T47D (cell line): ENCODE results near the gene SLC29A4.

ENCODE experiments used
- DNase-seq, 2 experiments: peaks; one replicate each; pipeline versions ENCODE4 v3.0.0 to v3.0.0-alpha.2; 2011 to 2012; ENCODE audit warnings: low read depth in 1 of 2, low spot score in 1 of 2
- JUND ChIP-seq: IDR thresholded peaks from 2 replicates; pipeline ENCODE4 v1.6.1; 2012; ENCODE audit warnings: low read depth
- in situ Hi-C: cut with HindIII; loops from 2 replicates; pipeline ENCODE4 v1.10.0; 2016; ENCODE audit warnings: low sequenced_read_pairs, low pct_unique_long_range_greater_than_20kb

SLC29A4 gene

GRCh38 chr7:5330288-5330687 lies 47.5 kb downstream of the SLC29A4 start:
- in situ Hi-C loops, result no loop called here
- DNase-seq, result no peak

GRCh38 chr7:5332579-5332978 lies 49.8 kb downstream of the SLC29A4 start:
- TF ChIP-seq JUND, result no peak
- no peak for DNase-seq
- in situ Hi-C loops, result no loop called here

More at GRCh38 chr7:5330288-5330687, 47.5 kb downstream of the SLC29A4 start:
- TF ChIP-seq JUND, result no peak

- in situ Hi-C loops, result no loop called here
- no peak for TF ChIP-seq JUND
- no peak for DNase-seq
Observed at GRCh38 chr7:5333121-5334045, 50.6 kb downstream of the SLC29A4 start.

GRCh38 chr7:5334671-5335070 lies 51.9 kb downstream of the SLC29A4 start:
- TF ChIP-seq JUND, result no peak
- DNase-seq, result no peak
- in situ Hi-C loops, result no loop called here

GRCh38 chr7:5337047-5337446 lies 54.3 kb downstream of the SLC29A4 start:
- TF ChIP-seq JUND, result no peak
- in situ Hi-C loops, result no loop called here
- DNase-seq, result no peak

GRCh38 chr7:5339955-5340354 lies 57.2 kb downstream of the SLC29A4 start:
- in situ Hi-C loops, result no loop called here
- DNase-seq, result no peak
- no peak for TF ChIP-seq JUND

GRCh38 chr7:5342631-5343030 lies 59.9 kb downstream of the SLC29A4 start:
- DNase-seq, result no peak
- in situ Hi-C loops, result no loop called here
- TF ChIP-seq JUND, result no peak

- DNase-seq, result no peak
- no peak for TF ChIP-seq JUND
- in situ Hi-C loops, result no loop called here
Observed at GRCh38 chr7:5343884-5344283, 61.1 kb downstream of the SLC29A4 start.

- no peak for DNase-seq
- in situ Hi-C loops, result no loop called here
- TF ChIP-seq JUND, result no peak
Observed at GRCh38 chr7:5344342-5344741, 61.6 kb downstream of the SLC29A4 start.

GRCh38 chr7:5345171-5345570 lies 62.4 kb downstream of the SLC29A4 start:
- TF ChIP-seq JUND, result no peak
- no peak for DNase-seq
- in situ Hi-C loops, result no loop called here

- no peak for DNase-seq
- TF ChIP-seq JUND, result no peak
- in situ Hi-C loops, result no loop called here
Observed at GRCh38 chr7:5345671-5346070, 62.9 kb downstream of the SLC29A4 start.

- no peak for TF ChIP-seq JUND
- in situ Hi-C loops, result no loop called here
- DNase-seq, result no peak
Observed at GRCh38 chr7:5348134-5349004, 65.6 kb downstream of the SLC29A4 start.

- TF ChIP-seq JUND, result no peak
- in situ Hi-C loops, result no loop called here
- no peak for DNase-seq
Observed at GRCh38 chr7:5349005-5349380, 66.2 kb downstream of the SLC29A4 start.
